H1 (cell line): Measurements from ENCODE around the gene MUC5B. TPM values are rescaled to one million over a fixed set of nuclear protein-coding genes. Genes with fewer than 3 reads are reported as not detected.

Experiments used
- CTCF ChIA-PET: fragments of 300-600 bp; sonication (Branson Sonifier 250); formaldehyde crosslinking; loops from one replicate; lab custom pipeline; 2021; ENCODE audit not compliant: partially characterized antibody; lab: Charles Lee
- POLR2A ChIA-PET: fragments of 300-600 bp; sonication (Branson Sonifier 250); formaldehyde crosslinking; loops from one replicate; lab custom pipeline; 2021; ENCODE audit warnings: inconsistent platforms; ENCODE audit not compliant: partially characterized antibody; lab: Charles Lee
- DNase-seq, 2 experiments: peaks; one replicate each; pipeline versions ENCODE4 v3.0.0 to v3.0.0-alpha.2; 2010 to 2022; ENCODE audit warnings: low spot score in 2 of 2, low read depth in 1 of 2, mixed read lengths in 1 of 2
- FAIRE-seq: peaks from 2 replicates; lab custom pipeline; 2011; peaks lifted over from hg19 to GRCh38; lab: Jason Lieb, UNC
- H2AFZ ChIP-seq: 2 replicates; pipeline ENCODE4 v1.8.1; 2012; ENCODE audit warnings: low read length, inconsistent platforms
- H2AK5ac ChIP-seq: 2 replicates; pipeline ENCODE4 v1.6.1; 2013; ENCODE audit warnings: low read depth, low read length
- H2BK120ac ChIP-seq: replicated peaks from 2 replicates; pipeline ENCODE3; 2013; ENCODE audit warnings: low read depth, low read length, inconsistent platforms
- H2BK12ac ChIP-seq: 2 replicates; pipeline ENCODE4 v1.6.1; 2013; ENCODE audit warnings: low read depth, low read length
- H2BK15ac ChIP-seq: 2 replicates; pipeline ENCODE4 v1.6.1; 2013; ENCODE audit warnings: low read length
- H2BK20ac ChIP-seq: 2 replicates; pipeline ENCODE4 v1.6.1; 2013; ENCODE audit warnings: low read length
- H2BK5ac ChIP-seq: 2 replicates; pipeline ENCODE4 v1.6.1; 2013; ENCODE audit warnings: low read depth, low read length
- H3K14ac ChIP-seq: 2 replicates; pipeline ENCODE4 v1.6.1; 2013; ENCODE audit warnings: inconsistent platforms; ENCODE audit not compliant: insufficient read length
- H3K18ac ChIP-seq: 2 replicates; pipeline ENCODE4 v1.6.1; 2013; ENCODE audit warnings: low read length; ENCODE audit errors: extremely low read depth
- H3K23ac ChIP-seq: 2 replicates; pipeline ENCODE4 v1.6.1; 2013; ENCODE audit warnings: inconsistent platforms; ENCODE audit not compliant: insufficient read length
- H3K23me2 ChIP-seq: 2 replicates; pipeline ENCODE4 v1.6.1; 2013; ENCODE audit warnings: low read depth, low read length
- H3K27ac ChIP-seq: 2 replicates; pipeline ENCODE4 v1.6.1; 2011; ENCODE audit warnings: low read depth, low read length, inconsistent platforms
- H3K27me3 ChIP-seq, 4 experiments: replicated peaks in 1 of 4; 1 replicate in 1 of 4; 2 replicates in 3 of 4; pipeline versions ENCODE4 v1.6.1 to v1.8.1; 2011 to 2013; ENCODE audit warnings: low read length in 3 of 4, mild to moderate bottlenecking in 3 of 4, inconsistent platforms in 2 of 4, mixed read lengths in 2 of 4, moderate library complexity in 1 of 4; ENCODE audit not compliant: control insufficient read depth in 3 of 4, insufficient read depth in 3 of 4; ENCODE audit errors: extremely low read depth in 1 of 4
- H3K36me3 ChIP-seq, 4 experiments: 2 replicates each; pipeline versions ENCODE4 v1.6.1 to v1.8.1; 2011 to 2013; ENCODE audit warnings: mild to moderate bottlenecking in 4 of 4, low read length in 3 of 4, moderate library complexity in 2 of 4, control low read depth in 1 of 4, inconsistent platforms in 1 of 4; ENCODE audit not compliant: insufficient read depth in 4 of 4, control insufficient read depth in 2 of 4
- H3K4ac ChIP-seq: replicated peaks from 2 replicates; pipeline ENCODE3; 2013; ENCODE audit warnings: low read length, low read depth, mixed read lengths, inconsistent platforms; ENCODE audit not compliant: insufficient read length
- H3K4me1 ChIP-seq, 4 experiments: replicated peaks in 1 of 4; 1 replicate in 1 of 4; 2 replicates in 3 of 4; pipeline versions ENCODE4 v1.6.1 to v1.8.1; 2011 to 2013; ENCODE audit warnings: low read length in 3 of 4, inconsistent platforms in 2 of 4, mixed read lengths in 1 of 4; ENCODE audit not compliant: insufficient read depth in 4 of 4, control insufficient read depth in 3 of 4
- H3K4me2 ChIP-seq, 2 experiments: 2 replicates each; pipeline versions ENCODE4 v1.6.1 to v1.8.1; 2011 to 2013; ENCODE audit warnings: low read depth in 2 of 2, low read length in 2 of 2, control low read depth in 1 of 2, inconsistent platforms in 1 of 2, mild to moderate bottlenecking in 1 of 2; ENCODE audit not compliant: insufficient read depth in 1 of 2
- H3K4me3 ChIP-seq, 4 experiments: fragments of 200-600, 300-600 bp in 1 of 4; sonication (generic), shearing (Covaris generic), sonication (Bioruptor Twin) in 1 of 4; 2 replicates each; pipeline versions ENCODE4 v1.5.1 to v1.8.1; 2011 to 2016; ENCODE audit warnings: low read length in 4 of 4, low read depth in 3 of 4, control low read depth in 2 of 4, inconsistent platforms in 2 of 4, mild to moderate bottlenecking in 2 of 4, mixed read lengths in 1 of 4, moderate library complexity in 1 of 4; ENCODE audit not compliant: insufficient read depth in 2 of 4; ENCODE audit errors: extremely low read depth in 1 of 4
- H3K56ac ChIP-seq: replicated peaks from 2 replicates; pipeline ENCODE3; 2013; ENCODE audit warnings: low read depth, mild to moderate bottlenecking, mixed read lengths, low read length, inconsistent platforms; ENCODE audit not compliant: insufficient read length
- H3K79me1 ChIP-seq: 2 replicates; pipeline ENCODE4 v1.6.1; 2013; ENCODE audit warnings: low read depth, low read length, control low read depth
- H3K79me2 ChIP-seq, 2 experiments: 2 replicates each; pipeline versions ENCODE4 v1.6.1 to v1.8.1; 2012 to 2013; ENCODE audit warnings: low read length in 2 of 2, mild to moderate bottlenecking in 2 of 2, inconsistent platforms in 1 of 2; ENCODE audit not compliant: insufficient read depth in 2 of 2, control insufficient read depth in 1 of 2
- H3K9ac ChIP-seq, 4 experiments: replicated peaks in 1 of 4; 1 replicate in 1 of 4; 2 replicates in 3 of 4; pipeline versions ENCODE4 v1.6.1 to v1.8.1; 2011 to 2013; ENCODE audit warnings: low read depth in 3 of 4, low read length in 3 of 4, control low read depth in 2 of 4, mild to moderate bottlenecking in 2 of 4, moderate library complexity in 2 of 4, inconsistent platforms in 1 of 4; ENCODE audit errors: extremely low read depth in 1 of 4
- H3K9me3 ChIP-seq, 2 experiments: 2 replicates each; pipeline versions ENCODE4 v1.6.1 to v1.8.1; 2012 to 2013; ENCODE audit warnings: mild to moderate bottlenecking in 2 of 2, moderate library complexity in 2 of 2, control low read depth in 1 of 2, inconsistent platforms in 1 of 2, low read depth in 1 of 2, low read length in 1 of 2, mixed read lengths in 1 of 2; ENCODE audit not compliant: insufficient read depth in 2 of 2
- H4K20me1 ChIP-seq, 2 experiments: replicated peaks in 1 of 2; 2 replicates each; pipeline versions ENCODE3 to v1.8.1; 2011 to 2013; ENCODE audit warnings: inconsistent platforms in 2 of 2, low read length in 2 of 2, mild to moderate bottlenecking in 1 of 2; ENCODE audit not compliant: insufficient read depth in 2 of 2, control insufficient read depth in 1 of 2
- H4K5ac ChIP-seq: 2 replicates; pipeline ENCODE4 v1.6.1; 2013; ENCODE audit warnings: low read length, low read depth, mixed read lengths, inconsistent platforms; ENCODE audit not compliant: insufficient read length
- H4K8ac ChIP-seq: 2 replicates; pipeline ENCODE4 v1.8.0; 2013; ENCODE audit warnings: mild to moderate bottlenecking, moderate library complexity, low read length, inconsistent platforms; ENCODE audit not compliant: insufficient read depth; ENCODE audit errors: extremely low read depth
- H4K91ac ChIP-seq: replicated peaks from 2 replicates; pipeline ENCODE3; 2013; ENCODE audit warnings: low read length, mixed read lengths, inconsistent platforms; ENCODE audit not compliant: insufficient read length
- GABPA ChIP-seq: IDR thresholded peaks from 2 replicates; pipeline ENCODE4 v1.6.1; 2011; ENCODE audit warnings: mild to moderate bottlenecking, low read length, moderate library complexity, borderline replicate concordance; ENCODE audit not compliant: insufficient read depth
- KDM4A ChIP-seq: IDR thresholded peaks from one replicate; pipeline ENCODE4 v1.7.1; 2012; ENCODE audit warnings: low read depth, mild to moderate bottlenecking, moderate library complexity, low read length, inconsistent platforms; ENCODE audit not compliant: severe bottlenecking
- RAD21 ChIP-seq, 2 experiments: IDR thresholded peaks in 1 of 2; conservative IDR thresholded peaks in 1 of 2; 2 replicates each; pipeline ENCODE4 v1.6.1; 2011; ENCODE audit warnings: low read depth in 2 of 2, low read length in 2 of 2, improper control_type of control experiment in 1 of 2, inconsistent platforms in 1 of 2, mild to moderate bottlenecking in 1 of 2, moderate library complexity in 1 of 2
- TEAD4 ChIP-seq: IDR thresholded peaks from 2 replicates; pipeline ENCODE4 v1.6.1; 2012; ENCODE audit warnings: low read depth, low read length, inconsistent platforms, mixed read lengths
- WGBS, 2 experiments: shearing (Covaris generic) in 1 of 2; methylation state at CpG; one replicate each; pipeline versions ENCODE4 v1.1.6 to v1.1.7; 2013 to 2015; ENCODE audit warnings: low lambda C conversion rate in 2 of 2, mixed read lengths in 2 of 2, inconsistent platforms in 1 of 2, low coverage in 1 of 2, missing lambda C conversion rate in 1 of 2; ENCODE audit not compliant: insufficient replicate concordance in 2 of 2, insufficient coverage in 1 of 2, insufficient read length in 1 of 2; ENCODE audit errors: extremely low coverage in 1 of 2, missing lambda C conversion rate in 1 of 2; 5-methylcytosine and 5-hydroxymethylcytosine counted together
- polyA plus RNA-seq, 7 experiments: library from polyadenylated mRNA; depleted of rRNA in 3 of 7; stranded (reverse) in 5 of 7; unstranded in 2 of 7; fragments of >200 nt in 5 of 7; fragments of 200-250 nt in 2 of 7; gene quantifications; 1 replicate in 5 of 7; 2 replicates in 1 of 7; 4 replicates in 1 of 7; pipeline versions ENCODE4 v1.2.1 to v1.2.3, GENCODE V29; 2011 to 2013; ENCODE audit warnings: missing spikeins in 2 of 7, mixed read lengths in 2 of 7
- total RNA-seq: library from RNA; stranded (reverse); fragmentation: NEBNext Ultra II Directional; extraction: Animal tissue kit (Norgen Biotek cat#: 25700); gene quantifications from 2 replicates; pipeline ENCODE4 v1.2.1, GENCODE V29; 2021
- TF ChIP-seq, protein P1 (sequence below), 3 experiments: IDR thresholded peaks; 1 replicate in 2 of 3; 2 replicates in 1 of 3; pipeline versions ENCODE4 v1.5.1 to v1.6.1; 2011; ENCODE audit warnings: low read length in 3 of 3, mild to moderate bottlenecking in 3 of 3, inconsistent platforms in 2 of 3, low read depth in 1 of 3, moderate library complexity in 1 of 3; ENCODE audit not compliant: insufficient read depth in 1 of 3; ENCODE audit errors: control extremely low read depth in 1 of 3
- TF ChIP-seq, protein P2 (sequence below): IDR thresholded peaks from 2 replicates; pipeline ENCODE4 v1.6.1; 2012; ENCODE audit warnings: inconsistent platforms
- TF ChIP-seq, protein P3 (sequence below): IDR thresholded peaks from 2 replicates; pipeline ENCODE4 v1.6.1; 2011; ENCODE audit warnings: low read length, improper control_type of control experiment

Gene MUC5B
- total and polyA plus RNA-seq, 2 of the 8 experiments (the other 6 are each of a cell fraction or from before 2014, with no cell fraction given): 0.02 to 0.03 TPM

DNA sequence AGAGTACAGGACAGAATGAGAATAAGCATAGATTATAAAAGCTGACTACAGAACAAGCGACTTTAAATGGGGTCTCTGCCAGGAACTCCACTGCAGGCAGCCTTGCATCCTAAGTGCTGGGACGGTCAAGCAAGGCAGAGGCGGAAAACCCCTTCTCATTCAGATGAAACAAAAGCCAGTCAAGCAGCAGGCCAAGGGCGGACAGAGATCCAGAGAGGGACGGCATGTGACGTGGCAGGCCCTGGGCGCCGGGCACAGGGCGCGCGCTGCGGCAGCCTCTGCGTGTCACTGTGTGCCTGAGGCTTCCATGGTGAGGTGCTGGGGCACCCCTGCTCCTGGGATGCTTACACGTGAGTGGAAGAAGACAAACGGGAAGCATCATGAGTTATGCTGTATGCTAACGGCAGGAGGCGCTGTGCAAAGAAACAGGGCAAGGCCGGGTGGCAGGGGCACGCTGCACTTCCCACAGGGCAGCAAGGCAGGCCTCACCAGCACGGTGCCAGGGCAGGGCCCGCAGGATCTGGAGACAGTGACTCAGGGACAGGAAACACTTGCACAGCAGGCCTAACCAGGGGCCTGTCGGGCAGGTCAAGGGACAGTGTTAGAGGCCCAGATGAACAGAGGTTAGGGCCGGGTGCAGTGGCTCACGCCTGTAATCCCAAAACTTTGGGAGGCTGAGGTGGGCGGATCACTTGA, 80.4 kb downstream of the MUC5B start:
- no peak for FAIRE-seq
- Histone ChIP-seq H2BK20ac (no peak overlapping the region), H3K4me2 (peak overlapping the region in 1 of 2 experiments; percentile 40; a peak in 1 of 4 replicates), H2AFZ (no peak overlapping the region), H4K5ac (no peak overlapping the region), H3K79me2 (peaks cover 3 to 75% of the 10 kb centered on the region in 2 experiments; a peak in 3 of 4 replicates), H3K36me3 (no peaks in the 10 kb centered on the region), H2AK5ac (no peak overlapping the region), H4K20me1 (peaks cover 12 to 35% of the 10 kb centered on the region in 2 experiments), H3K23ac (no peak overlapping the region), H2BK12ac (no peak overlapping the region), H2BK15ac (no peak overlapping the region), H3K18ac (no peak overlapping the region), H3K27me3 (no peaks in the 10 kb centered on the region), H3K4me3 (no peak overlapping the region), H2BK120ac (no peak overlapping the region), H3K23me2 (no peaks in the 10 kb centered on the region), H3K56ac (no peak overlapping the region), H3K79me1 (peaks cover 22% of the 10 kb centered on the region), H4K91ac (no peak overlapping the region), H2BK5ac (no peak overlapping the region), H3K4me1 (peaks cover 0 to 9% (median 0%) of the 10 kb centered on the region in 4 experiments; a peak in 3 of 7 replicates), H3K9me3 (no peaks in the 10 kb centered on the region), H3K4ac (no peak overlapping the region), H3K9ac (no peak overlapping the region), H3K27ac (no peak overlapping the region), H3K14ac (no peak overlapping the region), H4K8ac (no peak overlapping the region; the same call in none of the 2 replicates)
- peak in 1 of 2 experiments; percentile 83 for DNase-seq
- whole genome bisulfite sequencing, 2 experiments: 70% methylated on average over 24 of the region's 25 CpGs; no CpG with 5 or more reads in 1 of the 2 experiments
- TF ChIP-seq TEAD4: peak; percentile 21; the same call in 1 of the 2 replicates
- TF ChIP-seq, protein P1, sequence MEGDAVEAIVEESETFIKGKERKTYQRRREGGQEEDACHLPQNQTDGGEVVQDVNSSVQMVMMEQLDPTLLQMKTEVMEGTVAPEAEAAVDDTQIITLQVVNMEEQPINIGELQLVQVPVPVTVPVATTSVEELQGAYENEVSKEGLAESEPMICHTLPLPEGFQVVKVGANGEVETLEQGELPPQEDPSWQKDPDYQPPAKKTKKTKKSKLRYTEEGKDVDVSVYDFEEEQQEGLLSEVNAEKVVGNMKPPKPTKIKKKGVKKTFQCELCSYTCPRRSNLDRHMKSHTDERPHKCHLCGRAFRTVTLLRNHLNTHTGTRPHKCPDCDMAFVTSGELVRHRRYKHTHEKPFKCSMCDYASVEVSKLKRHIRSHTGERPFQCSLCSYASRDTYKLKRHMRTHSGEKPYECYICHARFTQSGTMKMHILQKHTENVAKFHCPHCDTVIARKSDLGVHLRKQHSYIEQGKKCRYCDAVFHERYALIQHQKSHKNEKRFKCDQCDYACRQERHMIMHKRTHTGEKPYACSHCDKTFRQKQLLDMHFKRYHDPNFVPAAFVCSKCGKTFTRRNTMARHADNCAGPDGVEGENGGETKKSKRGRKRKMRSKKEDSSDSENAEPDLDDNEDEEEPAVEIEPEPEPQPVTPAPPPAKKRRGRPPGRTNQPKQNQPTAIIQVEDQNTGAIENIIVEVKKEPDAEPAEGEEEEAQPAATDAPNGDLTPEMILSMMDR (IDR thresholded peaks at IDR 0.05; ENCODE audit: control extremely low read depth in 1 of 3, insufficient read depth in 1 of 3, low read depth in 1 of 3, low read length in 3 of 3): peak; percentile 55 to 81 (median 79)
- TF ChIP-seq, protein P2, sequence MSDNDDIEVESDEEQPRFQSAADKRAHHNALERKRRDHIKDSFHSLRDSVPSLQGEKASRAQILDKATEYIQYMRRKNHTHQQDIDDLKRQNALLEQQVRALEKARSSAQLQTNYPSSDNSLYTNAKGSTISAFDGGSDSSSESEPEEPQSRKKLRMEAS: peak; percentile 46; the same call in 1 of the 2 replicates
- TF ChIP-seq RAD21 (IDR thresholded peaks at IDR 0.05 in 1 of 2, conservative IDR thresholded peaks at IDR 0.05 in 1 of 2; ENCODE audit: low read depth in 2 of 2, low read length in 2 of 2): peak; percentile 44 to 55; a peak in 3 of 4 replicates
- TF ChIP-seq GABPA: peak; percentile 49; the same call in 1 of the 2 replicates
- TF ChIP-seq, protein P3, sequence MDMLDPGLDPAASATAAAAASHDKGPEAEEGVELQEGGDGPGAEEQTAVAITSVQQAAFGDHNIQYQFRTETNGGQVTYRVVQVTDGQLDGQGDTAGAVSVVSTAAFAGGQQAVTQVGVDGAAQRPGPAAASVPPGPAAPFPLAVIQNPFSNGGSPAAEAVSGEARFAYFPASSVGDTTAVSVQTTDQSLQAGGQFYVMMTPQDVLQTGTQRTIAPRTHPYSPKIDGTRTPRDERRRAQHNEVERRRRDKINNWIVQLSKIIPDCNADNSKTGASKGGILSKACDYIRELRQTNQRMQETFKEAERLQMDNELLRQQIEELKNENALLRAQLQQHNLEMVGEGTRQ: no peak
- no peak for TF ChIP-seq KDM4A
- POLR2A ChIA-PET: no interaction called here
- CTCF ChIA-PET: interaction anchor here (0.7 to 3.8 kb wide), 7 partner anchors 11 to 911 kb away, joined by 3 to 18 read pairs (median 4); no protein-coding TSS in a partner anchor
